AG09309 (cell line): Measurements from ENCODE around the gene NTN3.

Experiments used
- DNase-seq: peaks from one replicate; pipeline ENCODE4 v3.0.0-alpha.2; 2010; ENCODE audit warnings: low read depth
- H3K4me3 ChIP-seq: 2 replicates; pipeline ENCODE4 v1.5.1; 2011; ENCODE audit warnings: mild to moderate bottlenecking, low read depth, low read length, moderate library complexity; ENCODE audit not compliant: control insufficient read depth
- CTCF ChIP-seq: IDR thresholded peaks from 2 replicates; pipeline ENCODE4 v1.5.1; 2011; ENCODE audit warnings: mild to moderate bottlenecking, low read depth, low read length, inconsistent platforms; ENCODE audit not compliant: insufficient read depth, control insufficient read depth; ENCODE audit errors: missing control alignments

NTN3 gene

DNA sequence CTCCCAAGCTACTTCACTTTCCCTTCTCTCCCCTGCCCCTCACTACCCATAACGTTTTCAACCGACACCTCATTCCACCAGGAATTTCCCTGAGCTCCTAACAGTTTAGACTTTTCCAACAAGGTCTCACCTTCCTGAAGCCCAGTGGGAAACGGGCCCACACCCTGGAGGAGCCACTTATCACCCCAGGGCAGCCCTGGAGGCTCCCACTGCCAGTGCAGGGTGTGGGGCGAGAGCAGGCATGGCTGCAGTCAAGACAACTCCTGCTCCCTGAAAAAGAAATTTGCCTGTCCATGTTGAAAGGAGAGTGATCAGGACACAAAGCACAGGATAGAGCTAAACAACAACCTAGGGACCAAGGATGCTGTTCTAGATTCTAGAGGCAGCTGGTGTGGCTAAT, 43.6 kb upstream of the NTN3 start:
- DNase-seq, result no peak
- TF ChIP-seq CTCF, result no peak
- no peak overlapping the region for H3K4me3 ChIP-seq

DNA sequence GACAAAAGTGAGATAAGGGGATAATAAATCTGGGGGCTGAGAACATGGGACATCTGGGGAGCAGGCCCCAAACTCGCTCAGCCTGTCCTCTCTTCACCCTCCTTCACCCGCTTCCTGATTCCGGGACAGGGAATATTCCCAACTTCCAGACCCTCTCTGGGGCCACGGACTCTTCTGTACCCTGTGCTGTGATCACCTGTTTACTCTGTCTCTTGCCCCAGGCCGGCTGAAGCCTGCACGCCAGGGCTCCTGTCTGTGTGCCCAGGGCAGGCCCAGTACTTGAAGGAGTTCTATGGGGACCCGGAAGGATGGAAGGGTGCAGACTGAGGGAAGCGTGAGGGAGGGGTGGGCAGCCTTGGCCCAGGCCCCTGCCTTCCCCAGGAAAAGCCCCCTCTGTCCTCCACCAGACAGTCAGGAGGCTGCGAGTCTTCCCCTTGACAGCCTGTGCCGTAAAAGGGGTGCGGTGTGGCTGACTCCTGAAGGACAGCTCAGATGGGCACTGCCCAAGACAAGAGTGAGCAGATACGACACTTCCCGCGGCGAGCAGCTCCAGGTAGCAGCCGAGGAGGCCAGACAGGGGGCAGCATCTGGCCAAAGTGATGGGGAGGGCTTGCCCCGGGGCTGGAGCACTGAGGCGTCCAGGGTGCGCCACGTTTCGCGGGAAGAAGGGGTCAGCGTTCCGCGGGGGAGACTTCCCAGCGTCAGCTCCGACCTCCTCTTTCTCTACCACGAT, 42.9 kb upstream of the NTN3 start:
- no peak for DNase-seq
- peak overlapping the region; percentile 49 for H3K4me3 ChIP-seq
- TF ChIP-seq CTCF, result peak; percentile 42

DNA sequence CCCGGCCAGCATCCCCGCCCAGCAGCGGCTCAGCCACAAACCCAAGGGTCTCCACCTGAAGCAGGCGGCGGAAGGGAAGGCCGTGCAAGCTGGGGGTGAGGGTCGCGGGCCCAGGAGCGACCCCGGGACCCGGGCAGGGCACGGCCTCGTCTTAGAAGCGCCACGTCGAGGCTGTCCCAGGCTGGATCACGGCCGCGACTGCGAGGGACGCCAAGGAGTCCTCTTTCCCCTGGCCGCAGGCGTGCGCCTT, 42.4 kb upstream of the NTN3 start:
- TF ChIP-seq CTCF, result no peak
- no peak for DNase-seq
- H3K4me3 ChIP-seq, result peak overlapping the region; percentile 49

- peak; percentile 69 for DNase-seq
- peak within 1 kb of the TSS; percentile 69 for H3K4me3 ChIP-seq
- TF ChIP-seq CTCF, result no peak
These were observed 41.9 kb upstream of the NTN3 start, which contains the start of gene CCNF for GRCh38 chr16:2429034-2429770. Gene CCNF, plus strand, starts transcription at chr16:2429447. Its CDS starts 35 bp downstream, at chr16:2429482.

DNA sequence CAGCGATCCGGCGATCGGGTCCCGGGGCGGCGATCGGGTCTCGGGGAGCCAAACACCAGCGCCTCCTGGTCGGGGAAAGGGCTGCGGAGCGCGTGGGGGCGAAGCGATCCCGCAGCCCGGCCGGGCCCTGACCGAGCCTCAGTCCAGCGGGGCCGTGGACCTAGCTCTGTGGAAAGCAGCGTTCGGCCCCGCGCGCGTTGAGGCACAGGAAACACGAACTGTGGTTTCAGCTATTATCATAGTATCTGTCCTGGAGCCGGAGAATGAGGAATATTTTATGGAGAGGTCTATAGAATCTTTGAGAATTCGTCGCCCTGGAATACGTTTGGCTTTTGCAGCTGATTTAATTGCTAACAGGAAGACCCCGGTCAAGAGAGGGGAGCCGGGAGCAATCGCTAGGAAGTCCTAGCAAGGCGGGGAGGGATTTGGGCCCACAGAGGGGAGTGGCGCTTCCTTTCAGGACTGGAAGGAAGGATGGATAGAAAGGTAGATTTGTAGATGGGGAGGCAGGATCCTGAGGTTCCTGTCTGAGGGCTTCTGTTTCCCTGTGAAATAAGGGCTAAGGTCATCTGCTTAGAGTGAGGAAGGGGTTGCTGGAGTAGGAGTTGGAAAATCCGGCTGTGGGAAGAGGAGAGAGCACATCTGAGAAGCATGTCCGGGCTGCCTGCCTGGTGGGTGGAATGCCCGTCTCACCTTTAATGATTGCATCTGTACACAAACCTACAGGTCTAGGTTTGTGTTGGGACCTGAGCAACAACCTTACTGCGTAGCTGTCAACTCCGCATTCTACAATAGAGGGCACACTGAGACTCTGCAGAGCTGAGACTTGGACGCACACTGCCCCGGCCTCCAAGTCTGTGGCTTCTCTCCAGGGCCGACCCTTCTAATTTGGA, 41.1 kb upstream of the NTN3 start:
- peak overlapping the region; percentile 69 for H3K4me3 ChIP-seq
- no peak for DNase-seq
- TF ChIP-seq CTCF, result peak; percentile 15

DNA sequence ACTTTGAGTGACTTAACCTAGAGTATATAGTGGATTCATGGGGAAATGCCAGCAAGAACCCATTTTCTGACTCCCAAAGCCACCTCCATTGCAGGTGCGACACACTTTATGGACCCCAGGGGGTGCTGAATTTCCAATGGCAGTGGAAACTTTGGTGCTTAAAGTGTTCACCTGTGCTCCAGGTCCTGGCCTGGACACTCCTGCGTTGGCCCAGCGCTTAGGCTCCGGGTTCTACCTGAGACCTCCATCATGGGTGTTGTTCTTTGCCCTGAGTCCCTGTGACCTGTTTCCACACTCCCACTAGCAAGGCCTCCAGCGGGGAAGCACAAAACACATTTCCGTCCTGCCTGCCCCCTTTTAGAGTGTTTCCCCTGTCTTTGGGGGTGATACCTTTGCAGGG, 38.8 kb upstream of the NTN3 start:
- no peak for DNase-seq
- no peak overlapping the region for H3K4me3 ChIP-seq
- TF ChIP-seq CTCF, result no peak
